ENCODE measurements around the gene NT5C1B. TPM values are rescaled to one million over a fixed set of nuclear protein-coding genes. Genes with fewer than 3 reads are reported as not detected.

The NT5C1B gene
- total RNA-seq, 1 experiment from 2014 or later: not detected

- CTCF ChIA-PET: interaction anchor here (0.5 to 1.0 kb wide), 3 partner anchors 9 to 1034 kb away, joined by 3 to 4 read pairs (median 3); no protein-coding TSS in a partner anchor
- Mint-ChIP-seq H3K4me1 (ENCODE audit: insufficient read depth, unreplicated experiment) (no peaks in the 10 kb centered on the region), H3K4me3 (ENCODE audit: unreplicated experiment) (no peak overlapping the region), H3K9me3 (ENCODE audit: unreplicated experiment) (no peaks in the 10 kb centered on the region), H3K27ac (ENCODE audit: low read depth, unreplicated experiment) (no peak overlapping the region), H3K27me3 (ENCODE audit: insufficient read depth, unreplicated experiment) (no peaks in the 10 kb centered on the region), H3K36me3 (ENCODE audit: insufficient read depth, unreplicated experiment) (no peaks in the 10 kb centered on the region)
- no peak for DNase-seq (ENCODE audit: unreplicated experiment)
- TF ChIP-seq, protein P1, sequence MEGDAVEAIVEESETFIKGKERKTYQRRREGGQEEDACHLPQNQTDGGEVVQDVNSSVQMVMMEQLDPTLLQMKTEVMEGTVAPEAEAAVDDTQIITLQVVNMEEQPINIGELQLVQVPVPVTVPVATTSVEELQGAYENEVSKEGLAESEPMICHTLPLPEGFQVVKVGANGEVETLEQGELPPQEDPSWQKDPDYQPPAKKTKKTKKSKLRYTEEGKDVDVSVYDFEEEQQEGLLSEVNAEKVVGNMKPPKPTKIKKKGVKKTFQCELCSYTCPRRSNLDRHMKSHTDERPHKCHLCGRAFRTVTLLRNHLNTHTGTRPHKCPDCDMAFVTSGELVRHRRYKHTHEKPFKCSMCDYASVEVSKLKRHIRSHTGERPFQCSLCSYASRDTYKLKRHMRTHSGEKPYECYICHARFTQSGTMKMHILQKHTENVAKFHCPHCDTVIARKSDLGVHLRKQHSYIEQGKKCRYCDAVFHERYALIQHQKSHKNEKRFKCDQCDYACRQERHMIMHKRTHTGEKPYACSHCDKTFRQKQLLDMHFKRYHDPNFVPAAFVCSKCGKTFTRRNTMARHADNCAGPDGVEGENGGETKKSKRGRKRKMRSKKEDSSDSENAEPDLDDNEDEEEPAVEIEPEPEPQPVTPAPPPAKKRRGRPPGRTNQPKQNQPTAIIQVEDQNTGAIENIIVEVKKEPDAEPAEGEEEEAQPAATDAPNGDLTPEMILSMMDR (IDR thresholded peaks at IDR 0.05; ENCODE audit: unreplicated experiment): no peak
- POLR2A ChIA-PET: interaction anchor here (0.5 kb wide), 1 partner anchor 459 kb away, joined by 4 read pairs; no protein-coding TSS in a partner anchor
- no TSS peak for BruUV-seq (replicated peaks)
- intact Hi-C loops (cut with micrococcal nuclease): no loop called here
Measured at GRCh38 chr2:18603854-18604530, 14.6 kb upstream of the NT5C1B start.

GRCh38 chr2:18602298-18602697 lies 12.9 kb upstream of the NT5C1B start:
- ChIA-PET CTCF (no interaction called here), POLR2A (no interaction called here)
- Mint-ChIP-seq H3K27me3 (ENCODE audit: insufficient read depth, unreplicated experiment) (no peaks in the 10 kb centered on the region), H3K27ac (ENCODE audit: low read depth, unreplicated experiment) (no peak overlapping the region), H3K36me3 (ENCODE audit: insufficient read depth, unreplicated experiment) (no peaks in the 10 kb centered on the region), H3K4me3 (ENCODE audit: unreplicated experiment) (no peak overlapping the region), H3K4me1 (ENCODE audit: insufficient read depth, unreplicated experiment) (no peaks in the 10 kb centered on the region), H3K9me3 (ENCODE audit: unreplicated experiment) (no peaks in the 10 kb centered on the region)
- DNase-seq (ENCODE audit: unreplicated experiment): no peak
- TF ChIP-seq, protein P1 (IDR thresholded peaks at IDR 0.05; ENCODE audit: unreplicated experiment): no peak
- intact Hi-C loops (cut with micrococcal nuclease): no loop called here
- no TSS peak for BruUV-seq (replicated peaks)

DNA sequence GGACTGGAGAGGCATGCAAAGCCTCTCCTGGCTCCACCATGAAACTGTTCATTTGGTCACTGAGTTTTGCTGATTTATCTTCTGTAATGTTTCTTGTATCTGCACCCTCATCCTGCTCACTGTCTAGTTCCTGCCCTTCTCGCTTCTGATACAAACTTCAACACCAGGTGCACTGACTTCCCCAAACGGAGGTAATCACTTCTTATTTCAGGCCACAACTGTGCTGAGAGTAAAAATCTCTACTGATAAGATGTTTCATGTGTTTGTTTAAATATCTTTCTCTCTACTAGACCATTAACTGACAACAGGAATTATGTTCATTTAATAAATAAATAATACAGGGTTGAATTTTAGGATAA lies 10.9 kb upstream of the NT5C1B start:
- H3K4me1 Mint-ChIP-seq (ENCODE audit: insufficient read depth, unreplicated experiment): no peaks in the 10 kb centered on the region
- no peaks in the 10 kb centered on the region for H3K27me3 Mint-ChIP-seq (ENCODE audit: insufficient read depth, unreplicated experiment)
- TF ChIP-seq, protein P1 (IDR thresholded peaks at IDR 0.05; ENCODE audit: unreplicated experiment): no peak
- no peak overlapping the region for H3K4me3 Mint-ChIP-seq (ENCODE audit: unreplicated experiment)
- H3K36me3 Mint-ChIP-seq (ENCODE audit: insufficient read depth, unreplicated experiment): no peaks in the 10 kb centered on the region
- H3K9me3 Mint-ChIP-seq (ENCODE audit: unreplicated experiment): no peaks in the 10 kb centered on the region
- ChIA-PET CTCF (interaction anchor here (0.5 kb wide), 1 partner anchor 1128 kb away, joined by 3 read pairs; no protein-coding TSS in a partner anchor), POLR2A (no interaction called here)
- H3K27ac Mint-ChIP-seq (ENCODE audit: low read depth, unreplicated experiment): no peak overlapping the region
- BruUV-seq (replicated peaks): no TSS peak
- no peak for DNase-seq (ENCODE audit: unreplicated experiment)
- intact Hi-C loops (cut with micrococcal nuclease): no loop called here

- H3K27me3 Mint-ChIP-seq (ENCODE audit: insufficient read depth, unreplicated experiment): no peaks in the 10 kb centered on the region
- intact Hi-C loops (cut with micrococcal nuclease): no loop called here
- no peak overlapping the region for H3K27ac Mint-ChIP-seq (ENCODE audit: low read depth, unreplicated experiment)
- H3K9me3 Mint-ChIP-seq (ENCODE audit: unreplicated experiment): no peaks in the 10 kb centered on the region
- POLR2A ChIA-PET: interaction anchor here (0.7 kb wide), 2 partner anchors 322 to 602 kb away, joined by 3 read pairs; no protein-coding TSS in a partner anchor
- H3K36me3 Mint-ChIP-seq (ENCODE audit: insufficient read depth, unreplicated experiment): no peaks in the 10 kb centered on the region
- H3K4me3 Mint-ChIP-seq (ENCODE audit: unreplicated experiment): no peak overlapping the region
- TF ChIP-seq, protein P1 (IDR thresholded peaks at IDR 0.05; ENCODE audit: unreplicated experiment): no peak
- BruUV-seq (replicated peaks): no TSS peak
- DNase-seq (ENCODE audit: unreplicated experiment): no peak
- CTCF ChIA-PET: interaction anchor here (0.5 kb wide), 1 partner anchor 1129 kb away, joined by 3 read pairs; no protein-coding TSS in a partner anchor
- no peaks in the 10 kb centered on the region for H3K4me1 Mint-ChIP-seq (ENCODE audit: insufficient read depth, unreplicated experiment)
Measured at GRCh38 chr2:18599509-18600254, 10.3 kb upstream of the NT5C1B start.
